ENCODE data around the gene DUSP22.

The DUSP22 gene

DNA sequence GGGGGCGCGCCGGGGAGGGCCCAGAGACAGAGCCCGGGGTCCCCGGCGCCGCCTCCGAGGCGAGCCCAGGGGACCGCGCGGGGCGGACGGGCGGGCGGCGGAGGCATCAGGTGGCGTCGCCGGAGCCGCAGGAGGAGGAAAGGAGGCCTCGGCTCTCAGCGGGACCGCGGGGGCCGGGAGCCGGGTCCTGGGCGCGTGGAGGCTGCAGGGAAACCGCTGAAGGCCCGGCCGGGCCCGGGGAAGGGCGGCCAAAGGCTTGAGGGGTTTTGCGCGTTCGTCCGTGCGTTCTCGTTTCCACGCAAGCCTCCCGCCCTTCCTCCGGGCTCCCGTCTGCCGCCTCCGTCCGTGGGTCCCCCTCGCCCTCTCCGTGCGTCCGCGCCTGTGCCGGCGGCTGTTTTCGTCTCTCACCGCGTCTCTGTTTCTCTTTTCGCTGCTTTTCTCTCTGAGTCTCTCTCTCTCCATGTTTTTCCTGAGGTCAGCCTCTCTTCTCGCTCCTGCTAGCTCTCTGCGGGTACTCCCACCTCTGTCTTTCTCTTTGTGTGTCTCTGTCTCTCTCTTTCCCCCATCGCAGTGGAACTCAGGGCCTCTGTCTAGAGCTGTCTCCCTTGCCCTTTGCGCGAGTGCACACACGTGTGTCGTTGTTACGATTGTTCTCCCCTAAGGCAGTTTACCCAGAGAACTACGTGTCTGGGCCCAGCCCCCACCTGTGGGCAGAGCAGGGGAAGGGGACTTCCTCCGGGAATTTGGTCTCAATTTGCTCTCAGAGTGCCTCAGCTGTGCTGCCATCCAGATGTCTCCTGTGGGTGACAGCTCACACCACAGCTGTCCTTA is 101.3 kb downstream of the DUSP22 start:
- TF ChIP-seq, protein P1, sequence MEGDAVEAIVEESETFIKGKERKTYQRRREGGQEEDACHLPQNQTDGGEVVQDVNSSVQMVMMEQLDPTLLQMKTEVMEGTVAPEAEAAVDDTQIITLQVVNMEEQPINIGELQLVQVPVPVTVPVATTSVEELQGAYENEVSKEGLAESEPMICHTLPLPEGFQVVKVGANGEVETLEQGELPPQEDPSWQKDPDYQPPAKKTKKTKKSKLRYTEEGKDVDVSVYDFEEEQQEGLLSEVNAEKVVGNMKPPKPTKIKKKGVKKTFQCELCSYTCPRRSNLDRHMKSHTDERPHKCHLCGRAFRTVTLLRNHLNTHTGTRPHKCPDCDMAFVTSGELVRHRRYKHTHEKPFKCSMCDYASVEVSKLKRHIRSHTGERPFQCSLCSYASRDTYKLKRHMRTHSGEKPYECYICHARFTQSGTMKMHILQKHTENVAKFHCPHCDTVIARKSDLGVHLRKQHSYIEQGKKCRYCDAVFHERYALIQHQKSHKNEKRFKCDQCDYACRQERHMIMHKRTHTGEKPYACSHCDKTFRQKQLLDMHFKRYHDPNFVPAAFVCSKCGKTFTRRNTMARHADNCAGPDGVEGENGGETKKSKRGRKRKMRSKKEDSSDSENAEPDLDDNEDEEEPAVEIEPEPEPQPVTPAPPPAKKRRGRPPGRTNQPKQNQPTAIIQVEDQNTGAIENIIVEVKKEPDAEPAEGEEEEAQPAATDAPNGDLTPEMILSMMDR (IDR thresholded peaks at IDR 0.05; ENCODE audit: insufficient read depth, low read length, poor library complexity, severe bottlenecking): no peak
- Histone ChIP-seq H3K36me3 (ENCODE audit: control insufficient read depth, insufficient read depth, low read length) (peaks cover 48% of the 10 kb centered on the region), H3K27me3 (replicated peaks; ENCODE audit: control insufficient read depth, insufficient read depth, low read length) (no peaks in the 10 kb centered on the region), H3K4me3 (replicated peaks; ENCODE audit: low read depth, low read length) (peak overlapping the region; percentile 97)
- no peak for DNase-seq (ENCODE audit: extremely low read depth, insufficient read length)

DNA sequence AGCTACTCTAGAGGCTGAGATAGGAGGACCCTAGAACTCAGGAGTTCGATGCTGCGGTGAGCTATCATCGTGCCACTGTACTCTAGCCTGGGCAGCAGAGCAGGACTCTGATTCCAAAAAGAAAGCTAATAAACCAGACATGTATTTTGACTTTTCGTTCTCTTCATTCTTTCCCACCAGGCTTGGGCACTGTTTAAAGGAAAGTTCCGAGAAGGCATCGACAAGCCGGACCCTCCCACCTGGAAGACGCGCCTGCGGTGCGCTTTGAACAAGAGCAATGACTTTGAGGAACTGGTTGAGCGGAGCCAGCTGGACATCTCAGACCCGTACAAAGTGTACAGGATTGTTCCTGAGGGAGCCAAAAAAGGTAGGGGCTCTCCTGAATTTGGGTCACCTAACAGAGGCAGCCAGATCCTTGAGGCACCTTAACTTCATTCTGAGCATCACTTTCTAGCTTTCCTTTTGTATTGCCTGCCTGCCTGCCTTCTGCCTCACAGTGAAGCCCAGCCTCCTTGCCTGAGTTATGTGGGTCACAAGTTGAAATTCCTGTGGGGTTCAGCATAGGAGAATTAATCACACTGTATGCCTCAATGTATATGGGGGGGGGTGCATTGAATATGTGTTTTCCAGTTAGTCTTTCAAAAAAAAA is 102.5 kb downstream of the DUSP22 start:
- TF ChIP-seq, protein P1 (IDR thresholded peaks at IDR 0.05; ENCODE audit: insufficient read depth, low read length, poor library complexity, severe bottlenecking): no peak
- Histone ChIP-seq H3K27me3 (replicated peaks; ENCODE audit: control insufficient read depth, insufficient read depth, low read length) (no peaks in the 10 kb centered on the region), H3K4me3 (replicated peaks; ENCODE audit: low read depth, low read length) (peak overlapping the region; percentile 97), H3K36me3 (ENCODE audit: control insufficient read depth, insufficient read depth, low read length) (peaks cover 53% of the 10 kb centered on the region)
- DNase-seq (ENCODE audit: extremely low read depth, insufficient read length): no peak

DNA sequence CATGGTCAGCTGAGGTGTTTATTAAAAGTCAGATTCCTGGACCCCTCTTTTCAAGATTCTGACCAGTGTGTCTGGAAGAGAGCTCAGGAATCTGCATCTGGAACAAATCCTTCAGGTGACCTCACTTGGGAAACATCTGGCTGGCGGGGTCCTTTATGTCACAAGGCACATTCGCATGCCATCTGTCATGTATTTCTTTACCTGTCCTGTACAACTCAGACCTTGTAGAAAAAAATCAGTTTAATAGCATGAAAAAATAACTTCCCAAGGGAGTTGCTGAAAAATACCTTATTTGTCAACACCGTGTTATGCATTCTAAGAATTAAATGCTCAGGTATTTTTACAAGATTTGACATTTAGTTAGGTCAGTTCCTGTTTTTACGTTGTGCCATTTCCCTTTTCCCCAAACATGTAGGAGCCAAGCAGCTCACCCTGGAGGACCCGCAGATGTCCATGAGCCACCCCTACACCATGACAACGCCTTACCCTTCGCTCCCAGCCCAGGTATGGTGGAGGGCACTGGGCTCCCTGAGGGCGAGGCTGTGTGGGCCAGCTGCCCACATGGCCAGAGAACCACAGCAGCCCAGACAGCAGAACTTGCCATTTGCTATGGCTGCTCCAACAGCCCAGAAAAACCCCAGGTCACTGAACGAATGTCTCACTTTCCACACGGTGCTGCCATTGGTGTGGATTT is 103.3 kb downstream of the DUSP22 start:
- DNase-seq (ENCODE audit: extremely low read depth, insufficient read length): no peak
- Histone ChIP-seq H3K27me3 (replicated peaks; ENCODE audit: control insufficient read depth, insufficient read depth, low read length) (no peaks in the 10 kb centered on the region), H3K36me3 (ENCODE audit: control insufficient read depth, insufficient read depth, low read length) (peaks cover 55% of the 10 kb centered on the region), H3K4me3 (replicated peaks; ENCODE audit: low read depth, low read length) (peak overlapping the region; percentile 97)
- TF ChIP-seq, protein P1 (IDR thresholded peaks at IDR 0.05; ENCODE audit: insufficient read depth, low read length, poor library complexity, severe bottlenecking): no peak

DNA sequence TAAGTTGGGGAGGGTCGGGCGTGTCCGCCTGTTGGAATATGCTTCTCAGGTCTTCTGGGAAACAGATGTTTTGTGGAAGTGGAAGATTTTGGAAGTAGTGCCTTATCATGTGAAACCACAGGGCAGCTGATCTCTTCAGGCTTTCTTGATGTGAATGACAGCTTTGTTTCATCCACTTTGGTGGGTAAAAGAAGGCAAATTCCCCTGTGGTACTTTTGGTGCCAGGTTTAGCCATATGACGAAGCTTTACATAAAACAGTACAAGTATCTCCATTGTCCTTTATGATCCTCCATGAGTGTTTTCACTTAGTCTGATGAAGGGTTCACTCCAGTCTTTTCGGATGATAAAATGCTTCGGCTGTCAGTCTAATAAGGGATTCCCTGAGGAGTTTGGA is 103.8 kb downstream of the DUSP22 start:
- Histone ChIP-seq H3K36me3 (ENCODE audit: control insufficient read depth, insufficient read depth, low read length) (peaks cover 56% of the 10 kb centered on the region), H3K4me3 (replicated peaks; ENCODE audit: low read depth, low read length) (peak overlapping the region; percentile 97), H3K27me3 (replicated peaks; ENCODE audit: control insufficient read depth, insufficient read depth, low read length) (no peaks in the 10 kb centered on the region)
- TF ChIP-seq, protein P1 (IDR thresholded peaks at IDR 0.05; ENCODE audit: insufficient read depth, low read length, poor library complexity, severe bottlenecking): no peak
- DNase-seq (ENCODE audit: extremely low read depth, insufficient read length): no peak

DNA sequence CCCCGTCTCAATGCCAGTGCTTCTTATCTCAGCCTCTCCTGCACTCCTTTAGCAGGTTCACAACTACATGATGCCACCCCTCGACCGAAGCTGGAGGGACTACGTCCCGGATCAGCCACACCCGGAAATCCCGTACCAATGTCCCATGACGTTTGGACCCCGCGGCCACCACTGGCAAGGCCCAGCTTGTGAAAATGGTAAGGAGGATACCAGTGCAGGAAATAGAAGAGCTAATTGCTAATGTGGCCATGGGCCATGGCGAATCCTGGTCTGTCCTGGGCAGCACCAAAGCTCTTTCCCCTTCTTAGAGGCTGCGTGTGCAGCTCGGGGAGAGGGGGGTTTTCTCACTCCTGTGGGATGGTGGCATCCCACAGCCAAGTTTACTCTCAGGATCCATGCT is 104.8 kb downstream of the DUSP22 start:
- TF ChIP-seq, protein P1 (IDR thresholded peaks at IDR 0.05; ENCODE audit: insufficient read depth, low read length, poor library complexity, severe bottlenecking): no peak
- H3K4me3 ChIP-seq (replicated peaks; ENCODE audit: low read depth, low read length): peak overlapping the region; percentile 15; the same call in 1 of the 2 replicates
- H3K27me3 ChIP-seq (replicated peaks; ENCODE audit: control insufficient read depth, insufficient read depth, low read length): no peaks in the 10 kb centered on the region
- peaks cover 62% of the 10 kb centered on the region for H3K36me3 ChIP-seq (ENCODE audit: control insufficient read depth, insufficient read depth, low read length)
- no peak for DNase-seq (ENCODE audit: extremely low read depth, insufficient read length)
